GM21381 (cell line): ENCODE results near the gene PSMB8.
"Not testable (repeated sequence)": the region's sequence is repeated elsewhere in the genome, so short reads cannot be mapped to it uniquely, and the experiment has no call there.

Experiments used
- ATAC-seq: cut with Tn5 transposase; IDR thresholded peaks from one replicate; pipeline ENCODE4 v1.9.1; 2021; ENCODE audit warnings: mild to moderate bottlenecking, moderate library complexity; ENCODE audit not compliant: unreplicated experiment

PSMB8 gene

DNA sequence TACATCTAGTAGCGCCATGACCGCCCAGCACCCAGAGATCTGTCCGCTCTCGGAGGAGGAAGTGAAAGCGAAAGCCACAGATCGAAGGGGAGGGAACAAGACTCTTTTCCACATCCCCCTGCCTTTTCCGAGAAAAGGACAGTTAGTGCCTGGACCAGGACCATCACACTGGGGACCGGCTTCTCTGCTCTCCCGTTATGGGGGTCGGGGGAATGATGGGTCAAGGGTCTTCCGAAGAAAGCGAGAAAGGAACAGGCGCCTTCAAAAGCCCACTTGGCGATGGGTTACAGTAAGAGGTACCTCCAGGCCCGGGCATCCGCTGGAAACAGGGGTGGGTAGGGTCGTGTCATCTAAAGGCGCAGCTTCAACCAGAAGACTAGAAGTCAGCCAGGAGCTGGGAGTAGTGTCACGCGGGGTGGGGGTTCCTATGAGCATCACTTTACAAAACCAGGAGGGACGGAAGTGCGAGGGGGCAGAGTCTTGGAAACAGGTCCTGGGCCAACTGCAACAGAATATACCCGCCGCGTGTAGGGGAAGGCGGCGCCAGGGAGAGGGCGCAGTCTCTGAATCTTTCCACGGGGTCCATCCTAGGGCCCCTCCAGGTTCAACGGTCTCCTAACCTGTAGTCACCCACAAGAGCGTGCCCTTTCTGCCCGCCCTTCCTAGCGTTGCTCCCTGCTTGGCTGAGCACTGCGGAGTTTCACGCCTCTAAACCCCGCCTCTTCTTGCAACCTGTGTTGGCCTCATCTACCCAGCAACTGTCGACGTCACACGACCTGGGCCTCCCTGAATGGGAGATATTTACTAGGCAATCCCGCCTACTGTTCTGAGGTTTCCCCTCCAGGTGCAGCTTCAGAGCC is at the start of gene PSMB8:
Gene PSMB8 (minus strand): TSS at position 69 of the 860 bp plus-strand sequence. CDS start 51 bp downstream, at position 18.
- ATAC-seq: peak; percentile 61

DNA sequence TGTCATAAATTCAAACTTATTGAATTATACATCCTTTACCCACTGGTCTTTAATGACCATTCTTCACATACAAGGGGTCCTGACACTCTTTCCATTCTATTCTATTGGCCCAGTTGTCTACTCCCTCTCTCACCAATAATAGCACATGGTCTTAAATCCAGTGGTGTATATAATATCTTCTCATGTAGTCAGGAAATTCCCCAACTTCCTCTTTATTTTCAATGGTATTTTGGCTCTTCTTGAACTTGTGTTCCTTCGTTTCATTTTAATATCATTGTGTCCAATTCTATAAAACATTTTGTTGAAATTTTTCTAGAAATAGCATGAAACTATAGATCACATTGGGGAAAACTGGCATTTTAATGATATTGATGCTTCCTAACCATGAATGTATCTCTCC is 47.0 kb upstream of the PSMB8 start:
- no peak for ATAC-seq

- ATAC-seq: no peak
These were observed 45.7 kb upstream of the PSMB8 start for GRCh38 chr6:32889533-32889932.

- no peak for ATAC-seq
These were observed 44.7 kb upstream of the PSMB8 start for GRCh38 chr6:32888576-32888975.

- no peak for ATAC-seq
These were observed 43.8 kb upstream of the PSMB8 start for GRCh38 chr6:32887616-32888015.

DNA sequence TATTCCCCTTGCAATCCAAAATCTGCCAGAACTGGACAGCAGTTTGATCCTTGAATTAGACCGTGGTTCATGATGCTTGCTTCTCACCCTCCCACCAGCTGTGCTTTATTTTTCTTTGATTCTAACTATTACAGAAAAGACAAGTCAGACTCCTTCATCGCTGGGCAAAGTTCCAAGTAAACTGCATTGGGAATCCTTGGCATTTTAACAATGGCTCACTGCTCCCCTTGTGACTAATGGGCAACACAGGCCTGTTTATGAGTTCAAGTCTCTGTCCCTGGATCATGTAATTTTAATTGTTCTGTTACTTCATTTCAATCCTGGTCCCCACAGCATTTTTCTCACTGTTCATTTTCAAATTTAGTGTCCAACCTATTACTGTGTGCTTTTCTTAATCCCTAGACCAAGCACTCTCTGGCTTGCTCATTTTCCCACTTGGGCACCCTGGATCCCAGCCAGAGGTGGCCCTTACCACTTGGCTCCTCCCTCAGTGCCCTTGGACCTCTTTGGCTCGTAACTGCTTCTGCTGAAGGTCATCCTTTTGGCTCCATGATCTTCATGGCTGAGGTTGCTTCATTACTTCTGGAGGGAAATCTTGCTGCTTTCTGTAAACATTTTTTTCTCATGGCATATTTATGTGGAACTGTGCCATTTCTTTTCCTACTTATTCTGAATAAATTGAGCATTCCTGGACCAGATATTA is 43.0 kb upstream of the PSMB8 start:
- no peak for ATAC-seq

GRCh38 chr6:32885698-32886286 is 41.9 kb upstream of the PSMB8 start:
- no peak for ATAC-seq

DNA sequence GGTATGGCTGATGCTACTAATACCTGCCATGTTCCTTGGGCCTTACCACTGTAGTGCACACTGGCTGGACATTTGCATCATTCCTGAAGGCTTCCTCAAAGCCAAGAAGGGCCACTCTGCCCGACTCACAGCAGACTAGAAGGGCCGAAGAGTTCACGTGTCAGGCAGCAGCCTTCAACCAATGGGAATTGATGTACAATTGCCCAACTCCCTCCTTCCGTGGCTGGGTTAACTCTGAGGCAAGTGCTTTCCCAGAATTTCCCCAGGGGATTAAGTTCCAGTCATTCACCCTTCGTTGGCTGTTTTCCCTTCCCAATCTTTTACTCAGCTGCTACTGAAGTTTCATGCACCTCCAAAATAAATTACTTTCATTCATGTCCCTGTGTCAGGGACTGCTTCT is 39.9 kb upstream of the PSMB8 start:
- no peak for ATAC-seq

DNA sequence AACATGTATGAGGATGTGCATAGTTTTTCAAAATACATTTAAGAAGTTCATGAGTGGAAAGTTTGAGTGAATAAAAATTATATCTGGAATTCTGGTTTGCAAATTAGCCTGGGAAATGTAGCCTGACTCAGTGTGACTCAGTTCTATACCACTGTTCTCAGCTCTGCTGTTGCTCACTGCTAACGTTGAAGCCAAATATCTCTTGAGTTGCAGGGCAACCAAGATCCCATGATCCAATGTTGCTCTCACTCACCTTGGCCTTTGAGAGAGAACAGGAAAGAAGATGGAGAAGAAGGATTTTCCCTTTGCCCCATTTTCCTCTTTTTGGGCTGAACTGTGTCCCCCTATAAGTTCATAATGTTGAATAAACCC is 39.0 kb upstream of the PSMB8 start:
- ATAC-seq: no peak

DNA sequence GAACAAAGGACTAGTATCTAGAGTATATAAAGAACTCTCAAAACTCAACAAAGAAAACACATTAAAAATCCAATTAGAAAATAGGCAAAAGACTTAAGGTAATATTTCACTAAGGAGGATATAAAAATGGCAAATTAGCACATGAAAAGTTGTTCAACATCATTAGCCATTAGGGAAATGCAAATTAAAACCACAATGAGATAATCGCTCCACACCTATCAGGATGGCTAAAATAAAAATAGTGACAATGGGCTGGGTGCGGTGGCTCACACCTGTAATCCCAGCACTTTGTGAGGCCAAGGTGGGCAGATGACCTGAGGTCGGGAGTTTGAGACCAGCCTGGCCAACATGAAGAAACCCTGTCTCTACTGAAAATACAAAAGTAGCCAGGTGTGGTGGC is 37.1 kb upstream of the PSMB8 start:
- ATAC-seq: not testable (repeated sequence)

- no peak for ATAC-seq
These were observed 35.8 kb upstream of the PSMB8 start for GRCh38 chr6:32879691-32880090.

GRCh38 chr6:32876603-32877002 is 32.8 kb upstream of the PSMB8 start:
- ATAC-seq: no peak

DNA sequence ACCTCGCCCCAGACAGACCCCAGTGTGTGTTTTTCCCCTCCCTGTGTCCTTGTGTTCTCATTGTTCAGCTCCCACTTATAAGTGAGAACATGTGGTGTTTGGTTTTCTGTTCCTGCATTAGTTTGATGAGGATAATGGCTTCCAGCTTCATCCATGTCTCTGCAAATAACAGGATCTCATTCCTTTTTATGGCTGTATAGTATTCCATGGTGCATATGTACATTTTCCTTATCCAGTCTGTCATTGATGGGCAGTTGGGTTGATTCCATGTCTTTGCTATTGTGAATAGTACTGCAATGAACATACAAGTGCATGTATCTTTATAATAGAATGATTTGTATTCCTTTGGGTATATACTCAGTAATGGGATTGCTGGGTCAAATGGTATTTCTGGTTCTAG is 30.1 kb upstream of the PSMB8 start:
- ATAC-seq: not testable (repeated sequence)

GRCh38 chr6:32868257-32868788 is 24.5 kb upstream of the PSMB8 start:
- no peak for ATAC-seq

DNA sequence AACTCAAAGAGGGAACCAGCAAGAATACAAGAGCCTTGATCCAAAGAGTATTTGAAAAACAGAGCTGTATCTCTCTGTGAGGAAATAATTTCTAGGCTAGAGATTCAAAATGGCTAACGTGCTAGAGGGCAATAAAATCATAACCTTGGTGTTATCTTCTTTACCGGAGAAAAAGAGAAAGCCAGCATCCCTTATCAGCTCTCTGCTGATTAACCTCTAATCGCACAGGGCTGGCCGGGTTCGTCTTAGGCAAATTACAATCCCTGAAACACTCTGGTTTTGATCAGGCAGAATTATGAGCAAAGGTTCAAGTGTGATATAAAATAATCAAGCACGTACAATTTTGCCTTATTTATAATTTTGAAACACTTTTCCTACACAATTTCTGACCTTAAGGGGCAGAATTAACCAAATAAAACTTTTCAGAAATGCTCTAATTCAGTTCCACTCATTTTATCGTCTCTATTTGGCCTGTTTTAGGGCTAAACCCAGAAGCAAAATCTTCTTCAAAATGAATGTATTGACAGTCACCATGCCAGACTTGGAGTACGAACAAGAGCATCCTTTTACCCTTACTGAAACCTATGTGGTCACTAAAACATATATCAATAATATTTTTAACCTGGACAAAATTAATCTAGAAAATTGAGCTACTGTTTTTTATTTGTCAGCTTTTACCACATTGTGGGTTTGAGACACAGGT is 23.9 kb upstream of the PSMB8 start:
- no peak for ATAC-seq

GRCh38 chr6:32867022-32867477 is 23.2 kb upstream of the PSMB8 start:
- no peak for ATAC-seq

- ATAC-seq: no peak
These were observed 22.0 kb upstream of the PSMB8 start for GRCh38 chr6:32865724-32866443.

DNA sequence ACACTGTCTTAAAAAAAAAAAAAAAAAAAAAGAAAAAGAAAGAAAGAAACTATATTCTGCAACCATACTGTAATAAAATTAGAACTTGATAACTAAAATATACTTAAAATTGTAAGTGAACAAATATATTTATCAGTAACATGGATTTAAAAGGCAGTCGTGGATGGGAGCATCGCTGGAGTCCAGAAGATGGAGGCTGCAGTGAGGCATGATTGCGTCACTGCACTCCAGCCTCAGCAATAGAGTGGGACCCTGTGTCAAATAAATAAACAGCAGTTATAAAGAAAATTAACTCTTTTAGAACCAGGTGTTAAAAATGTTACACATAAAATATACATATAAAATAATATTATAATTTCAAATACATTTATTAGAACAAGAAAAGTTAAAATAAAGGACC is 18.9 kb upstream of the PSMB8 start:
- no peak for ATAC-seq

- no peak for ATAC-seq
These were observed 16.8 kb upstream of the PSMB8 start for GRCh38 chr6:32860674-32861073.

- ATAC-seq: no peak
These were observed 14.3 kb upstream of the PSMB8 start for GRCh38 chr6:32858194-32858593.
